Keratinocyte (primary cell): ENCODE measurements around the gene KREMEN2.

Experiments used
- CTCF ChIP-seq, 3 experiments: IDR thresholded peaks in 1 of 3; conservative IDR thresholded peaks in 1 of 3; optimal IDR thresholded peaks in 1 of 3; 2 replicates in 2 of 3; 3 replicates in 1 of 3; pipeline versions ENCODE3 to v1.5.1; 2011; ENCODE audit warnings: low read length in 3 of 3, mild to moderate bottlenecking in 3 of 3, moderate library complexity in 2 of 3, control low read depth in 1 of 3, inconsistent platforms in 1 of 3; ENCODE audit not compliant: insufficient read depth in 2 of 3; ENCODE audit errors: extremely low read depth in 1 of 3
- EZH2 ChIP-seq: IDR thresholded peaks from one replicate; pipeline ENCODE4 v1.6.1; 2012; ENCODE audit warnings: inconsistent platforms, mild to moderate bottlenecking, low read length, moderate library complexity

DNA sequence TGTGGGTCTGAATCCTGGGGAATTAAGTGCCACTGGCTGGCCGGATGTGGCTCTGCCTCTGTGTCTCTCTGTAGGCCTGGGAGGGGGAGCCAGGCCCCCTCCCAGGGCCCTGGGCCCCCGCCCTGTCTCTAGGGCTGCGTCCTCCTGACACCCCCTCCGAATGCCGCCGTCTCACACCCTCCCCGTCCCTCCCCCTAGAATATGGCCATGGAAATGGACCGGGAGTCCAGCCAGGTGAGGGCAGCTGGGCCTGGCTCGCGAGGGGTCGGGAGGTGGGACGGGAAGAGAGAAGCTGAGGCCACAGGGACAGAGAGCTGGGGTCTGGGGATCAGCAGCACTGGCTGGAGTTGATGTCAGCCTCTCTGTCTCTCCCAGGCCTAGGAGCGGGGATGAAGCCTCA is 32.2 kb downstream of the KREMEN2 start:
- no peak for TF ChIP-seq EZH2
- TF ChIP-seq CTCF (optimal IDR thresholded peaks at IDR 0.05 in 1 of 3, IDR thresholded peaks at IDR 0.05 in 1 of 3, conservative IDR thresholded peaks at IDR 0.05 in 1 of 3; ENCODE audit: extremely low read depth in 1 of 3, insufficient read depth in 2 of 3, low read length in 3 of 3), result no peak
